Fibroblast of upper back skin (primary cell): ENCODE data around the gene OPRM1.

Experiments
- DNase-seq: peaks from one replicate; pipeline ENCODE4 v3.0.0-alpha.2; 2013

Gene OPRM1

DNA sequence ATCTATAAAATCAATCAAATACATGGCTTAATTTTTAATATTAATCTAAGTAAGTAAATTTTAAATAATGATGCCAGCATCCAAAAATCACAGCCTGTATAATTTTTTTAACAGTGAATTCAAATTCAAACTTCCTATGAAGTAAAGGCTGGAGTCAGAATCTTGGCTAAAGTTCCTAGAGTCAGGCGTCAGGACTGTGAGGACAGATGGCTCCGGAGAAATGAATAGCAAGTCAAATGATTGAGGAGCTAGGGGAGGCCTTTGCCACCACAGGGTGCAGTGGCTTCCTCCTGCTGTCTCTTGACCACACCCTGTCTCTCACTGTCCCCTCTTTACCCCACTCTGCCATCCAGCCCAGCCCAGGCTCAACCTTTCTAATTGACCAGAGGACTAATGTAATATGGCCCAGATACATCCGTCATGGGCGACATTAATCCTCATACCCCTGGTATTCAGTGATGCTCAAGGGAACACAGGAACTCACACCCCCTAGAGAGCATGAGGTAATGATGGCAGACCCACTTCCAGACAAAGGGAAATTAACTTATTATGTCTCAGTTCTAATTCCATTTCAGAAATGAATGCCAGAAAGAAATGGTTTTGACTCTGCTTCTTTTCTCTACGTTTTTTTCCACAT, 53.4 kb downstream of the OPRM1 start:
- no peak for DNase-seq

DNA sequence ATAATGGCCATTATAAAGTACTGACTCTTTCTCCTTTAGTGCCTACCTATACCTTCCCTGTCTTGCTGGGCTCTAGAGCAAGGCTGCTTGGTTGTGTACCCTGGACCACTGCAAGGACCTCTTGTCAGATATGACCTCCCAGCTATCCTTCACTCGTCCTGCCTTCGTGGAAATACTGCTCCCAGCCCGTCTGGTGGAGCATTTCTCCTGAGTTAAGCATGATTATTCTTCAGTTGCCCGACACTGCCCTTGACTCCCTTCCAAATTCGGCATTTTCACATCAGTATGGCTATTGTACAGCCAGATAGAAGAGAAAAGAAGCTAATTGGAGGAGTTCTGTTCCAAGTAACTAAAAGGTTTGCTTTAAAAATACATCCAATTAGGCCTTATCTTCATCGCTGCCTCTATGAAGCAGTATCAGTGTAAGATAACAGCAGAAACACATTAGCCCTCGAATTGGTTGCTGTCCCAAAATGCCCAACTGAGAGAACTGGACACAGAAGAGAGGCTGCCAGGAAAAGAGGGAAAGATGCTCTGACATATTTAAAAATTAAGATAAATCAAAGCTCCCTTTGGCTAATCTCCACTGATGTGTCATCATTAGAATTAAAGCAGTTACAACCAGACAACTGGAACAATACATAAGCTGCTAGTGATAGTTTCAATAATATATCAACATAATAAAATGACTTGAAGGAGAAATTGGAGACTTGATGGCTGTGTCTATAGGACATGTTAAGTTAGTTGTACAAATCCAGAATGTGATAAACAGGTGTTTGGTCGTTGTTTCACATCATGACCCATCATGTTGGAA, 54.4 kb downstream of the OPRM1 start:
- DNase-seq, result no peak

DNA sequence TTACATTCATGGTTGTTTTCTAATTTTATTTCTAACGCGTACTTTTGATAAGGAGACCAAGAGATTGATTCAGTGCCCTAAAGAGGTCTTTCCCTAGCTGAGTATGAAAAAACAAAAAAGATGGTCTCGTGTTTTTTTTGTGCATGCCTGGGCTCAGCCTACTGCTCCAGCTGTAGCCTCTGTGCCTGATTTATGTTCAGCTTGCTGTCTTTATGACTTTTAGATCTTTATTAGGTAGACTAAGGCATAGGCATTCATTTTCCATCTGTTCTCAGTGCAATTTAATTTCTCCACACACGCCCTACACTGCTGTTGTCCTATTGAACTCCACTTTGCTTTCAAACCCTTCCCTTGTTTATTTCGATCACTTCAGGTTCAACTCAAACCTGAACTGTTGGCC, 56.5 kb downstream of the OPRM1 start:
- no peak for DNase-seq

DNA sequence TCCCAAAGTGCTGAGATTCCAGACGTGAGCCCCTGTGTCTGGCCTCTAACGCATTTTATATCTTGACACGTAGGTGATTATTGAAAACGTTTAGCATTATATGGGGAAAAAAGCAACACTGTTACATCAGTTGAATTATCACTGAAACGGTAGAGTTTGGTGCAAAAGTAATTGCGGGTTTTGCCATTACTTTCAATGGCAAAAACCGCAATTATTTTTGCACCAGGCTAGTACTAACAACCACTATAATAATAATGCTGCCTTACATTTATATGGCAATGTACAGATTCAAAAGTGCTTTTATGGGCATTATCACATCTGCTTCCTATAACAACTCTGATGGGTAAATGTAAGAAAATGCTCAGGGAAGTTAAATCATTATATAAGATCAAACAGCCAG, 57.3 kb downstream of the OPRM1 start:
- DNase-seq, result no peak

DNA sequence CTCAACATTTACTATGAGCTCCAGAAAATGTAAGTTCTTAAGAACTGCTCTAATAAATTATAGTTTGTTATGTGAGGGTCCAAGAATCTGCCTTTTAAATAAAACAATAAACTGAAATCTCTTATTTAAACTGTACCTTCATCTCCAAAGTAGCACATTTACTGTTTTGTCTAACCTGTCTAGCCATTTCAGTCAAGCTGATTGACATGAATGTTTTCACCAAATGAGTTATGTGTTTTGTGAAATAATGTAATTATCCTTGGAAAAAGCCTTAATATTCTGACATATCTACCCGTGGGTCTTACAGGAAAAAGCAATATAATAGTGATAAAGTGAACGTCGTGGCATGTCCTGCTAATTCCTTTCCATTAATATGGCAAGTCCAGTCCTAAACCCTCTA, 57.8 kb downstream of the OPRM1 start:
- no peak for DNase-seq

DNA sequence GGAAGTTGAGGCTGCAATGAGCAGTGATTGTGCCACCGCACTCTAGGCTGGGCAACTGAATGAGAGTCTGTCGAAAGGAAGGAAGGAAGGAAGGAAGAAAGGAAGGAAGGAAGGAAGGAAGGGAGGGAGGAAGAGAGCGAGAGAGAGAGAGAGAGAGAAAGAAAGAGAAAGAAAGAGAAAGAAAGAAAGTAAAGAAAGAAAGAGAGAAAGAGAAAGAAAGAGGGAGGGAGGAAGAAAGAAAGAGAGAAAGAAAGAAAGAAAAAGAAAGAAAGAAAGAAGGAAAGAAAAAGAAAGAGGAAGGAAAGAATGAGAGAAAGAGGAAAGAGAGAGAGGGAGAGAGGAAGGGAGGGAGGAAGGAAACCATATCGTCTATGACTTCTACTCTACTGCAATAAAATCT, 60.2 kb downstream of the OPRM1 start:
- DNase-seq, result no peak

DNA sequence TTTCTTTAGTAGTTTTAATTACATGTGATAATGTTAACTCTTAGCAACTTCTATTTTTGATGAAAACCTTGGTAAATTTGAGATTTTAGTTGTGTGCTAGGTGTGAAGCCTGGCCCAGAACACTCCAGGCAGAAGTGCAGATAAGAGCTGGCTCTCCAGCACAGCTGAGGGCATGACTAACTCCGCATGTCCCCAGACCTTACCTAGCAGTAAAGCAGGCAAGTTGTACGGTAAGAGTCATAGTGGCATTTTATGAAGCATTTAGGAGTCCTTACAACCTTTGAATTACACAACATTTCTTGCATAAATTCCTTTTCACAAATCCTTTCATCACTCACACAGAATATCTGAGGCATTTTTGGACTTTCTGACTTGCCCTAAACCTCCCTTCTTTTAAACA, 67.2 kb downstream of the OPRM1 start:
- DNase-seq, result no peak

DNA sequence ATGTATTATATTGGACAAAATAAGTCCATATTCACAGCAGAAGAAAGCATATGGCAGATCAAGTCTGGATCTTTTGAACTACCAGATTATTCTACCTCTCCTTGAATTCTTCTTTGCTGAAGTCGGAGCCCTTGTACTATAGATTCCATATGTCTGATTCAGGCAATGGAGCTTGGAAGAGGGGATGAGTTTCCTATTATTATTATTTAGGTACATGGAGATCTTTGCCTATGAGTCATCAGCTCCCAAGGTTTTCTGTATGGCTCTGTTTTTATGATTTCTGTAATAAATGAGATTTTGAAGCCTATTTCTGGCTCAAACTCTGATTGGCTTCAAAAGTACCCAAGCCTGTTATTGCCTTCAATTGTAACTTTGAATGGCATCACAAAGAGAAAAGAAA, 72.0 kb downstream of the OPRM1 start:
- DNase-seq, result no peak

DNA sequence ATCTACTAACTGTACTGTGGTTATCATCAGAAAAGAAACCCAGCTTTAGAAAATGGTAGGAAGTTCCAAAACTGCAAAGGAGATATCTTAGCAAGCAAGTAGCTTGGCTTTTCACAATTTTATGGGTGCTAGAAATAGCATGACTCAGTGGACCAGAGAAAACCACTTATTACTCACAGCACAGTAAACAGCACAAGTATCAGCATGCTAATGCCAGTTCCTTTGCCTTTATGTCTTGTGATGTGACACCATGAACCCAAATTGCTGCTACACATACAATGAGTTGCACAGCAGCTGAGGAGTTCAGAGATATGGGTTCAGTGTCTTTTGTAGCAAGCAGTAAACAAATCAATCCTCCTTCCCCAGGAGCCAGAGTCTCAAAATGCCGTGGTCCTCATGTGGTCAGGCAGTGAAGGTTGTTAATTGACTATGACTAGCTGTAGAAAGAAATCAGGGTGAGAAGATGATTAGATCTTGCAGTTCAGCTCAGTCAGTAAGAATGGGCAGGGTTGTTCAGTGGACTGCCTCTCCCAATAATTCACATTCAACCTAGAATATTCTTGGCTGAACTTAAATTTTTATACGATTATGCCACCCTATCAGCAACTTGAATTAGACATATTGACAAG, 73.3 kb downstream of the OPRM1 start:
- DNase-seq, result no peak

DNA sequence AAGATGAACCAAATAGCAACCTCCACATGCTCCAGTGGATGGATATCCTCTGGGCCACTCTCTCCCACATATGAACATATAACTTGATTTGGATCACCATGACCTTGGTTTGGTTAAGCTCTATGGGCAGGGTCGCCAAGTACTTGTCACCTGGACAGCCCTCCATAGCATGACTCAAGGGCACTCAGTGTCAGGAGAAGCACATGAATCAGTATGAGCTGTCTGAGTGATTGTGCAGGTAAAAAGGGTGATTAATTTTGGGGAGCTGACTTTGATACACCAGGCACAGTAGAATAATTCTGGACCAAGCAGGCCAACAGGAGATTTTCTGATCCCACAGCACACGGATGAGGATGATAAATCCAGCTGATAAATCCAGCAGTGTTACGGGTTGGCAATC, 74.4 kb downstream of the OPRM1 start:
- DNase-seq, result no peak

DNA sequence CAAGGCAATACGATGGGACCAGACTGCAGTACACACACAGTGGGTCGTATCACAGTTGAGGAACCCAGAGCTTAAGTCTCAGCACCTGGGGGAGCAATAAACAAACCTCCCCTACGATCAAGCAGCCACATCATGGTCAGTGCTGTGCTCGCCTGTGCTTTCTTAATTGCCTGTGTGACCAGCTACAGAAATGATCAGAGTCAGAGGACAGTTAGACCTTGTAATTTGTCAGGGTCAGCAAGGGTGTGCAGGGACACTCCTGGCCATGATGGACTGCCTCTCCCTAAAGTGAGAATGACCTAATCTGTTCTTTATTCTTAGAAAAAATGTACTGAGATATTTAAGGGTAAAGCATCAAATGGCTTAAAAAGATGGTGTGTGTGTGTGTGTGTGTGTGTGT, 78.4 kb downstream of the OPRM1 start:
- DNase-seq, result no peak

DNA sequence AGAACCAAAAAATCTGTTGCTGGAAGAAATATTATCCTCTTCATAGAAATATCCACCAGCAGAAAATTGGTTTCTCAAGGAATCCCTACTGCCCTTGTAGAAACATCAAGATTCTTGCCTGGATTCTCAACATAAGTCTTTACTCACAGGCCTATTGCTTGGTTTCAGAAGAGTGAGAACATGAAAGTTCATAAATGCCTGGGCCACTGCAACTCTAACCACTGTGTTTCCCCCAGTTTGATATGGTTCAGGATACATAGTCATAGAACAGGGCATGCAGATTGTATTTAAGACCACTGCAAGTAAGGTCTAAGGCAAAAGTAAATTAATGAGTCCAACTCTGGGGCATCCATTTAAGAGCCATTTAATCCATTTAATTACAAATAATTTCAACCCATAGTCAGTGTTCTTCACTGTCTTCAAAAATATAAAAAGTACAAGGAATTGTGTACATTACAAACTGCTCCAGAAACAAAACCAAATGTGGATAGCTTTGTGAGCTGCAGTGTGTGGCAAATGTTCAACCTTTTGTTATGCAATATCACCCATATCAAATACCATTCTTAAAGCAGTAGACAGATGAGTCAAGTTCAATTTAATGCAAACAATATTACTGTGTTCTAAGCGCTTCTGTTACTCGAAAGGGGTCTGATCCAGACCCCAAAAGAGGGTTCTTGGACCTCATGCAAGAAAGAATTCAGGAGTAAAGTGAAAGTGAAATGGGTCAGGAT, 83.3 kb downstream of the OPRM1 start:
- no peak for DNase-seq

DNA sequence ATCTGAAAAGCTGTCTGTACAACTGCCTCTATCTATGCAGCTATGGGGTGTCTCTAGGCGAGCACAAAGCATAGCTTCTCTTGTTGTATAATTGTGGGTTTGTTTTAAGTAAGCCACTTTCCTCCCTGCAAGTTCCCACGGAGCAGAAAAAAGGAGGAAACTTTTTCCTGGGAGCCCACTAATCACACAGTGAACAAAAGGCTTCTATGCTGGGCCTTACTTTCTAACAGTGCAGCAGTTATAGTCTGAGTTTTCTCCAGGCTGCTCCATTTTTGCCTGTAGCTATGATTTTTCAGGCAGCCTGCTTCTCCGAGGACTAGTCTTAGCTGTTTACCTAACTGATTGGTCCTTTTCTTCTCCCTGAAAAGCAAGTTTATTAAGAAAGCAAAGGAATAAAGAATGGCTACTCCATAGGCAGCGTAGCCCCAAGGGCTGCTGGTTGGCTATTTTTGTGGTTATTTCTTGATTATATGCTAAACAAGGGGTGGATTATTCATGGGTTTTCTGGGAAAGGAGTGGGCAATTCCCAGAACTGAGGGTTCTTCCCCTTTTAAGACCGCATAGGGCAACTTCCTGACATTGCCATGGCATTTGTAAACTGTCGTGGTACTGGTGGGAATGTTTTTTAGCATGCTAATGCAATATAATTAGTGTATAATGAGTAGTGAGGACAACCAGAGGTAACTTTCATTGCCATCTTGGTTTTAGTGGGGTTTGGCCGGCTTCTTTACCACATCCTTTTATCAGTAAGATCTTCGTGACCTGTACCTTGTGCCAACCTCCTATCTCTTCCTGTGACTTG, 84.3 kb downstream of the OPRM1 start:
- DNase-seq, result no peak

DNA sequence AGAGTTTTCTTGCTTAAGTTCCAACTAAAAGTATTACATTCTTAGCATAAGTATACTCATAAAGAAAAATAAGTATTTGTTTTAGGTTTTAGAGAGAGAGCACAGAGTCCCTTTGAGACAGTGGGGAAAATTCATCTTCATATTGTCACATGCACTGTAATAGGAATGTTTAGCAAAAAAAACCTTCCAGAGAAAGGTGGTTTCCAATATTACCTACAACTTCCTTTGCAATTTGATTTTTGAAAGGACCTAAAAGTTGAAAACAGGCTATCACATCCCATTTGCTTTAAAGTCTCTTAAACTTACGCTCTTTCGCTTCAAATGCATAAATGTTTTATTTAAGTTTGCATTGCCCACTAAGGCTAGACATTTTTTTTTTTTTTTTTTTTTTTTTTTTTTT, 86.4 kb downstream of the OPRM1 start:
- no peak for DNase-seq

DNA sequence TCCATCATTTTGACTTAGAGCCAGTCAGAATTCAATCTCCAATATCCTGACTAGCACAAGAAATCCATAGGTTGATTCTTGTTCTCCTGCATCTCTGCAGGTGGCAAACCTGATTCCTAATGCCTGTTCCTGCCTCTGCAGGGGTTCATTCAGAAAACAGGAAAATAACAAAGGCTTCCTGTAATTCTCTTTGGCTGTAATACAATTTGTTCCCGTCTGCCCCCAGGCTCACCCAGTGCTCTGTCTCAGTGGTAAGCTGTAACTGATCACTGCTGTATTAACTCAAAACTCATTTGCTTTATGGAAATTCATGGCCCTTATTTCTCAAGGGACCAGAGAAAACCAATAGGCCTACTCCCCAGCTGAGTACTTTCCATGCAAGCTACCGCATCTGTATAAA, 88.6 kb downstream of the OPRM1 start:
- DNase-seq, result no peak

DNA sequence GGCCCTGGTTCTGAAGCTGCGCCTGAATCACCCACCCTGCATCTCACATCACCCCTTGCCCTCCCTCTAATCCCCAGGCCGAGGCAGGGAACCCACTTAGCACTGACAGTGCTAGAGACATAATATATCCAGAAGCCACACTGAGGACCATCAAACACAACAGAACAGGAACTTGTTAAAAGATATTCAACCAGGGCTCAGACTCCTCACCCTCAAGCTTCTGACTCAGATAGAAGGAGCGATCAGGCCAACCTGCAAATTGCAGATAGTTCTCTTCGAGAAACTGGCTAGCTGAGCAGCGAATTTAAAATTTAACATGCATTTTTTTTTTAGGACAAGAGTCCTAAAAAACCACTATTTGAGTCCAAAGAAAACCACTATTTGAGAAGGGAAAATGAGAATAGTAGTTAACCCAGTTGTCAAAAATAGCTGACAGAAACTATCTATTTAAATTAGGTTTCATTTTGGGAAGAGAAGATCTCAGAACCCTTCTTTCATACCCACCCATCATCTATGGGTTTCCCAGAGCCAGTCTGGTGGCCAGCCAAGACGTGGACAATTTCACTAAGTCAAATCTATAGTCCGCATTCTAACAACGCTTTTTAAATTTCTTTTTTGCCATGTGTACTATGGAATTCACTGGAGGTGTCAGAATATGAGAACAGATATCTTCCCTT, 95.6 kb downstream of the OPRM1 start:
- no peak for DNase-seq

DNA sequence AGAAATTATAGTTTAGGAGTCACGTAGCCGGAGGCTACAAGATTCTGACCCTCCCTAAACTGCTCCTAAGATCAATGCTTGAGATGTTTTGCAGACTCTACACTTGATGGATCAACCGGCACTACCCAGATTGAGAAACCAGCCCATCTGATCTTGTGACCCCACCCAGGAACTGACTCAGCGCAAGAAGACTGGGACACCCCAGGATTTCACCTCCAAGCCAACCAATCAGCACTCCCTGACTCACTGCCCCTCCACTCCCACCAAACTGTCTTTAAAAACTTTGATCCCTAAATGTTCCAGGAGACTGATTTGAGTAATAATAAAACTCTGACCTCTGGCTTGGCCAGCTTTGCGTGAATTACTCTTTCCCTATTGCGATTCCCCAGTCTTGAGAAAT, 99.8 kb downstream of the OPRM1 start:
- DNase-seq, result no peak

DNA sequence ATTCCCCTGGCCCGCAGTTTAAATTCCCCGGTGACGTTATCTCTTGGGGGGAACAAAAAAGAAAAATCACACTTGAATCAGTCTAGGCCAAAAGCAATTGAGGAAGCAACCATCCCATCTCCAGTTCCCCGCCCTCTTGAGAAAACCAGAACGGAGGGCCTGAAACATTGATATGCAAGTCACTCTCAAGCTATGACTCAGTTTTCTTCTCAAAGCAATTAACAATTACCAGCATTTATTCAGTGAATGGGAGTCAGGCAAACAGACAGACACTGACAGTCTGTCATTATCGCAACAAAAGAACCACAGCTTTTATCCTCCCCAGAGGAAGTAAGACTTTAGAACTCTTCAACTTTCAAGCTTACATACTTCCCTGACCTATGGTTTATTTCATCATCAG, 100.9 kb downstream of the OPRM1 start:
- no peak for DNase-seq

DNA sequence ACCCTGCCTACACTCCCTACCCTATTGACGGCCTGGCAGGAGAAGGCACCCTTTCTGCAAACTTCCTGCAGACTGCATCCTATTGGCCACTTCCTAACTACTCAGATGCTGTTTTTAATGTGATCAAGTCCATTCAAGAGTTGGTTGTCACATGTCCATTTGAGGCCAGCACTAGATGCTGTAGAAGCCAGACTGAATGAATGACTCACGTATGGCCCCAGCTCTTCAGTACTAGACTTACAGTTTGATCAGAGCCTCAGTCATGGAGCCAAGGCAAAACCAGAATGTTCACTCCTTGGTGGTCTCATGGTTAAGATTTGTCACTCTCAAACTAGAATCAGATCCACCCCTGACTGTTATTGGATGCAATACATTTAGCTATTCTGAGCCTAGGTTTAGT, 101.7 kb downstream of the OPRM1 start:
- no peak for DNase-seq

DNA sequence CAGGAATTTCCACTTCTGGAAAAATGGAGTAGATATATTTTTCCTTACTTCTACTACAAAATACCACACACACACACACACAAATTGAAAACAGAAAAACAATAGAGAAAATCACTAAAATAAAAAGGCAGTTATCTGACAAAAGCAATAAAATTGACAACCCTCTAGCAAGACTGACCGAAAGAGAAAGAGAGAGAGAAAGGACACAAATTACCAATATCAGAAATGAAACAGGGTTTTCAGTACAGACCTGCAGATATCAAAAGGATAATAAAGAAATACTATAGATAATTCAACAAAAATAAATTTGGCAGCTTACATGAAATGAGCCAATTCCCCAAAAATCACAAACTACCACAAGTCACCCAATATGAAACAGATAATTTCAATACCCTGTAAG, 104.7 kb downstream of the OPRM1 start:
- no peak for DNase-seq

DNA sequence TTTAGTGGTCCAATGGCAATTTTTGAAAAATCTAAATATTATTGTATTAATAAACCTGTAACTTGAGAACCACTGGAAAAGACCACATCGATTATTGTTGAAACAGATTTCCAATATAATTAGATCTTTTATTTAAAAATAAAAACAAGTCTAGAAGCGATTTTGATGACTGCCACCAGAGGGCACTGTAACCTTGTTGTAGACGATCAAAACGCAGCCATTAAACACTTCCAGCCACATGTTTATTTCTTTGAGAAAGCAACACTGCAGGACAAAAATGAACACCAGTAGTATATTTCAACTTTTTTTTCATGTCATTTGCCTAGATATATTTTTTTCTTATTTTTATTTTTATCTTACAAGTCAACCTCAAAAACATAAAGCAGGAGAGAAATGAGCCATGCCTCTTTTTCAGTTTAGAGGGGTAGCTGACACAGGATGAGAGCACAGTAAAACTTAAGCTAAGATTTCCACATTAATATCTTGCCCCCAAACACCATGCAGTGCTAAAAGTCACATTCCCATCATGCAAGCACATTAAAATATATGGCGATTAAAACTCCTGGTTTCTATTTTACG, 115.4 kb downstream of the OPRM1 start:
- peak; percentile 61 for DNase-seq
